ENCODE data around the gene UNC45B.
"Not testable (repeated sequence)": the region's sequence is repeated elsewhere in the genome, so short reads cannot be mapped to it uniquely, and the experiment has no call there.

Gene UNC45B

GRCh38 chr17:35170968-35171771 is 23.6 kb downstream of the UNC45B start:
- TF ChIP-seq CTCF (IDR thresholded peaks at IDR 0.05; ENCODE audit: low read depth, low read length, missing control alignments) = no peak
- H3K4me3 ChIP-seq (replicated peaks; ENCODE audit: low read depth, low read length) = no peak overlapping the region
- no peak for DNase-seq (ENCODE audit: extremely low read depth, low read depth)

GRCh38 chr17:35171834-35172233 is 24.2 kb downstream of the UNC45B start:
- H3K4me3 ChIP-seq (replicated peaks; ENCODE audit: low read depth, low read length) = no peak overlapping the region
- no peak for TF ChIP-seq CTCF (IDR thresholded peaks at IDR 0.05; ENCODE audit: low read depth, low read length, missing control alignments)
- DNase-seq (ENCODE audit: extremely low read depth, low read depth) = no peak

GRCh38 chr17:35172321-35172720 is 24.7 kb downstream of the UNC45B start:
- not testable (repeated sequence) for DNase-seq (ENCODE audit: extremely low read depth, low read depth); H3K4me3 ChIP-seq (replicated peaks; ENCODE audit: low read depth, low read length)

DNA sequence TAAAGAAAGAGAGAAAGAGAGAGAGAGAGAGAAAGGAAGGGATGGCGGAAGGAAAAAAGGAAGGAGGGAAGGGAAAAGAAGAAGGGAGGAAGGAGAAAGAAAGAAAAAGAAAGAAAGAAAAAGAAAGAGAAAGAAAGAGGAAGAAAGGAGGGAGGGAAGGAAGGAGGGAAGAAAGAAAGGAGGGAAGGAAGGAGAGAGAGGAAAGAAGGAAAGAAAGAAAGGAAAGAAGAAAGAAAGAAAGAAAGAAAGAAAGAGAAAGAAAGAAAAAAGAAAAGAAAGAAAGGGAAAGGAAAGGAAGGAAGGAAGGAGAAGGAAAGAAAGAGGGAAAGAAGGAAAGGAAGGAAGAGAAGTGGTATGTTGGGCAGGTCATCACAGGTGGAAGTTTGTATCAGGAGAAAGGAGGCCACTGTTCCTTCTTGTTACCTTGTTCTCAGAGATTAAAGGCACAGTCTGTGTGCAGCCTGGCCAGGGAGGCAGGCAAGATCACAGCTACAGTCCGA is 27.3 kb downstream of the UNC45B start:
- no peak overlapping the region for H3K4me3 ChIP-seq (replicated peaks; ENCODE audit: low read depth, low read length)
- TF ChIP-seq CTCF (IDR thresholded peaks at IDR 0.05; ENCODE audit: low read depth, low read length, missing control alignments) = no peak
- no peak for DNase-seq (ENCODE audit: extremely low read depth, low read depth)

- no peak overlapping the region for H3K4me3 ChIP-seq (replicated peaks; ENCODE audit: low read depth, low read length)
- TF ChIP-seq CTCF (IDR thresholded peaks at IDR 0.05; ENCODE audit: low read depth, low read length, missing control alignments) = no peak
- no peak for DNase-seq (ENCODE audit: extremely low read depth, low read depth)
Measured at GRCh38 chr17:35175638-35176415, 28.2 kb downstream of the UNC45B start.

DNA sequence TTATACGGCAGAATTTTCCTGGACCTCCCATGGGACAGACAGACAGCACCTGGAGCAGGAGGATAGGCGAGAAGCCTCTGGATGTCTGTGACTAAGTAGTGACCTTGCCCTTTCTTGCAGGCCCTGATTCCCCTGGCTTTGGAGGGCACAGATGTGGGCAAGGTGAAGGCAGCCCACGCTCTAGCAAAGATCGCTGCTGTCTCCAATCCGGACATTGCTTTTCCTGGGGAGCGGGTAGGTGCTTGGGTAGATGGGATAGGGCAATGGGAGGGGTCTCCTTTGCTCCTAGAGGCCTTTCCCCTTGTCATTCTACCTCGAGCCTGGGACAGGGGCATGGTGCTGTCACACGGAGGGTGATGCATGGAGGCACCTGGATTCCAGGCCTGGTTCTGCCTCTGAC is 29.3 kb downstream of the UNC45B start:
- no peak overlapping the region for H3K4me3 ChIP-seq (replicated peaks; ENCODE audit: low read depth, low read length)
- TF ChIP-seq CTCF (IDR thresholded peaks at IDR 0.05; ENCODE audit: low read depth, low read length, missing control alignments) = no peak

DNA sequence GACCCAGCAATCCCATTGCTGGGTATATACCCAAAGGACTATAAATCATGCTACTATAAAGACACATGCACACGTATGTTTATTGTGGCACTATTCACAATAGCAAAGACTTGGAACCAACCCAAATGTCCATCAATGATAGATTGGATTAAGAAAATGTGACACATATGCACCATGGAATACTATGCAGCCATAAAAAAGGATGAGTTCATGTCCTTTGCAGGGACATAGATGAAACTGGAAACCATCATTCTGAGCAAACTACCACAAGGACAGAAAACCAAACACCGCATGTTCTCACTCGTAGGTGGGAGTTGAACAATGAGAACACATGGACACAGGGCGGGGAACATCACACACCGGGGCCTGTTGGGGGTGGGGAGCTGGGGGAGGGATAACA is 31.8 kb downstream of the UNC45B start:
- not testable (repeated sequence) for H3K4me3 ChIP-seq (replicated peaks; ENCODE audit: low read depth, low read length); DNase-seq (ENCODE audit: extremely low read depth, low read depth)

More for the DNA sequence above, 29.3 kb downstream of the UNC45B start:
- DNase-seq (ENCODE audit: extremely low read depth, low read depth) = no peak
